Heart left ventricle (tissue), 16 donors: Measurements from ENCODE around the gene HDAC4. TPM values are rescaled to one million over a fixed set of nuclear protein-coding genes. Genes with fewer than 3 reads are reported as not detected.

Experiments
- ATAC-seq, 4 donors: fragments of 200-7000 bp; cut with Tn5 transposase; one replicate each; pipeline ENCODE4 v1.9.1; 2020 to 2022; ENCODE audit warnings: moderate library complexity in 4 of 4, mild to moderate bottlenecking in 3 of 4, moderate number of reproducible peaks in 1 of 4
- DNase-seq, 5 donors: peaks; one replicate each; pipeline ENCODE4 v3.0.0-alpha.2; 2020
- H3K27ac ChIP-seq, 12 donors: fragments of 200-600 bp; sonication (generic) in 4 of 12; one replicate each; pipeline versions ENCODE4 v1.5.0 to v1.8.0; 2016 to 2022; ENCODE audit warnings: mild to moderate bottlenecking in 2 of 12
- H3K27me3 ChIP-seq, 9 donors: fragments of 200-600 bp; sonication (generic) in 2 of 9; one replicate each; pipeline versions ENCODE4 v1.5.1 to v1.8.0; 2016 to 2022; ENCODE audit warnings: mild to moderate bottlenecking in 3 of 9
- H3K36me3 ChIP-seq, 9 donors: fragments of 200-600 bp; sonication (generic) in 2 of 9; one replicate each; pipeline versions ENCODE4 v1.5.0 to v1.8.0; 2018 to 2022; ENCODE audit warnings: mild to moderate bottlenecking in 2 of 9
- H3K4me1 ChIP-seq, 12 donors: fragments of 200-600 bp; sonication (generic) in 4 of 12; one replicate each; pipeline versions ENCODE4 v1.5.0 to v1.8.0; 2016 to 2022; ENCODE audit warnings: mild to moderate bottlenecking in 3 of 12
- H3K4me3 ChIP-seq, 12 donors: fragments of 200-600 bp; sonication (generic) in 4 of 12; one replicate each; pipeline versions ENCODE4 v1.5.0 to v1.8.0; 2017 to 2022; ENCODE audit warnings: mild to moderate bottlenecking in 9 of 12, moderate library complexity in 4 of 12
- H3K9me3 ChIP-seq, 12 donors: fragments of 200-600 bp; sonication (generic) in 4 of 12; one replicate each; pipeline versions ENCODE4 v1.5.0 to v1.8.0; 2016 to 2022; ENCODE audit warnings: mild to moderate bottlenecking in 1 of 12
- POLR2A ChIP-seq, 2 donors: fragments of 450-650 bp; IDR thresholded peaks; one replicate each; pipeline ENCODE4 v1.6.1; 2017; ENCODE audit warnings: antibody characterized with exemption in 2 of 2, mild to moderate bottlenecking in 2 of 2, moderate library complexity in 2 of 2
- WGBS, 4 donors: extraction: QIAGEN DNeasy Blood & Tissue Kit in 2 of 4; methylation state at CpG; one replicate each; pipeline versions ENCODE4 v1.1.5 to v1.1.7; 2013 to 2018; 5-methylcytosine and 5-hydroxymethylcytosine counted together
- intact Hi-C, 10 donors: fragments of 100-400 bp; cut with DNase I; formaldehyde crosslinking; loops; one replicate each; pipeline versions ENCODE4 v1.11.1 to v1.14.2; 2022
- polyA plus RNA-seq, 2 donors: library from polyadenylated mRNA; stranded (reverse); fragments of 200-250 nt; gene quantifications; one replicate each; pipeline ENCODE4 v1.2.3, GENCODE V29; 2013
- total RNA-seq, 9 donors: library from RNA; depleted of rRNA in 2 of 9; stranded (reverse); fragments of >200 nt in 2 of 9; fragmentation: NEBNext Ultra II Directional in 3 of 9; extraction: Animal tissue kit (Norgen Biotek cat#: 25700) in 3 of 9; gene quantifications; one replicate each; pipeline versions ENCODE4 v1.1.0 to v1.2.4, GENCODE V29; 2016 to 2023
- TF ChIP-seq, protein P1 (sequence below), 12 donors: fragments of 200-600 bp; sonication (generic) in 4 of 12; IDR thresholded peaks; one replicate each; pipeline versions ENCODE4 v1.5.0 to v1.8.0; 2018 to 2022; ENCODE audit warnings: antibody characterized with exemption in 12 of 12, mild to moderate bottlenecking in 5 of 12
- donor health status: ischemic (EF 13 %, LVEDD 7.1; RV severe dilation, severe dysfunction).
- donor health status: healthy with polysubstance abuse.
- donor health status: DM: no; HTN: yes; CAD: no.
- donor health status: DM: no; HTN: no; CAD: no.
- donor health status: ischemic (EF 25% LVEDD 6.9; RV normal size, moderate dysfunction).
- donor health status: ischemic (EF 25% LVEDD 5.7; RV mildly dilated, moderate dysfunction).
- donor health status: healthy.
- donor health status: DM: yes; HTN: yes; CAD: no.
- donor health status: ischemic (EF 35%, LVEDD 5.7; RV mildly dilated, moderate dysfunction).
- donor health status: nonischemic (EF 11% LVEDD 7.7; RV severe dilation, severe dysfunction).
- donor health status: DM: yes; HTN: yes; CAD: no.
- donor health status: PGD.
- donor health status: ischemic (EF 29% LVEDD 5.4; RV normal size, mild dysfunction).
- donor health status: nonischemic (EF 23%, LVEDD 6.1; RV moderate dilation, normal function).

The HDAC4 gene
- total and polyA plus RNA-seq, 11 donors, result 13.9 to 37.6 (median 27.5) TPM

DNA sequence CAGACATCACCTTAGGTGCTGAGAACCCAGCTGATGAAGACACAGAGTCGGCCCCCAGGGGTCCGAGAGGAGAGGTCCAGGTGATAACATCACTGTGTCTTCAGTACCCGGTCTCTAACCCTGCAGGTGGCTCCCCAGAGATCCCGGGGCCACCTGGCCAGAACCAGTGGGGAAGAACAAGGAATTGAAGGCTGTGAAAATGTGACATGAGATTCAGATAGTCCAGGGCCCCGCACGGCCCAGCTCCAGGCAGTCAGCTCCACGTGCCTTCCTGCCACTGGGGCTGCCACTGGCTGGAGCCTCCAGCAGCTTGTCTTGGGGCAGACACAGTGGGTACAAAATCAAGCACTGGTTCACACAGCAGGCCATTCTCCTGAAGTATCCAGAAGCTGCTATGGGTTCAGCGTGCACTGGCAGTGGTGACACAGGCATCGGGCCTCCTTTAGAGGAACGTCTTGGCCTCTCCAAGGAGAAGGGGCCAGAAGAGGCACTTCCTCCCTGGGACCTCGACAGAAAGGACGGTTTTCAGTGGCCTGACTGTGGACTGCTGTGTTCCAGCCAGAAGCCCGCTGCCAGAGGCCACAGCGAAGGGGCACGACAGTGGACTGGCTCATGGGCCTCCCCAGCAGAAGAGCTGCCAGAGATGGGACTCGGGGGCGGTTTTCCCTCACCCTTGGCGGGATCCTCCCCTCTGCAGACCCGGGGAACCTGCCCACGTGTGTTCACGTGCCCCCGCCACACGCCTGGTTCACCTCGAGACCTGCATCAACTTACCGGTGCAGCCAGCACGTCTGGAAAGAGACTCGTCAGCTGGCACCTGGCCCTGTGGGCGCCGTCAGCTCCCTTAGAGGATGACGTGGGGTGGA is 150.4 kb downstream of the HDAC4 start:
- WGBS, 4 donors, result 76 to 84% (median 80%) methylated on average over 27 to 30 of the region's 30 CpGs
- no peak for TF ChIP-seq POLR2A (IDR thresholded peaks at IDR 0.05)
- TF ChIP-seq, protein P1, sequence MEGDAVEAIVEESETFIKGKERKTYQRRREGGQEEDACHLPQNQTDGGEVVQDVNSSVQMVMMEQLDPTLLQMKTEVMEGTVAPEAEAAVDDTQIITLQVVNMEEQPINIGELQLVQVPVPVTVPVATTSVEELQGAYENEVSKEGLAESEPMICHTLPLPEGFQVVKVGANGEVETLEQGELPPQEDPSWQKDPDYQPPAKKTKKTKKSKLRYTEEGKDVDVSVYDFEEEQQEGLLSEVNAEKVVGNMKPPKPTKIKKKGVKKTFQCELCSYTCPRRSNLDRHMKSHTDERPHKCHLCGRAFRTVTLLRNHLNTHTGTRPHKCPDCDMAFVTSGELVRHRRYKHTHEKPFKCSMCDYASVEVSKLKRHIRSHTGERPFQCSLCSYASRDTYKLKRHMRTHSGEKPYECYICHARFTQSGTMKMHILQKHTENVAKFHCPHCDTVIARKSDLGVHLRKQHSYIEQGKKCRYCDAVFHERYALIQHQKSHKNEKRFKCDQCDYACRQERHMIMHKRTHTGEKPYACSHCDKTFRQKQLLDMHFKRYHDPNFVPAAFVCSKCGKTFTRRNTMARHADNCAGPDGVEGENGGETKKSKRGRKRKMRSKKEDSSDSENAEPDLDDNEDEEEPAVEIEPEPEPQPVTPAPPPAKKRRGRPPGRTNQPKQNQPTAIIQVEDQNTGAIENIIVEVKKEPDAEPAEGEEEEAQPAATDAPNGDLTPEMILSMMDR (IDR thresholded peaks at IDR 0.05), result no peak
- H3K9me3 ChIP-seq, result no peaks in the 10 kb centered on the region
- H3K36me3 ChIP-seq, result no peaks in the 10 kb centered on the region
- H3K27ac ChIP-seq, result peak overlapping the region in 10 of 12 donors; percentile 41 to 90 (median 82)
- peak overlapping the region in 1 of 12 donors; percentile 2 for H3K4me3 ChIP-seq
- no peaks in the 10 kb centered on the region for H3K27me3 ChIP-seq
- intact Hi-C loops, result loop anchor here in 2 of 10 donors (5.0 to 10.0 kb wide), 2 partner anchors 57 to 144 kb away; no protein-coding TSS in a partner anchor
- ATAC-seq, result peak in 1 of 4 donors; percentile 2
- no peak for DNase-seq
- peaks cover 3 to 89% (median 48%) of the 10 kb centered on the region in 12 donors for H3K4me1 ChIP-seq

DNA sequence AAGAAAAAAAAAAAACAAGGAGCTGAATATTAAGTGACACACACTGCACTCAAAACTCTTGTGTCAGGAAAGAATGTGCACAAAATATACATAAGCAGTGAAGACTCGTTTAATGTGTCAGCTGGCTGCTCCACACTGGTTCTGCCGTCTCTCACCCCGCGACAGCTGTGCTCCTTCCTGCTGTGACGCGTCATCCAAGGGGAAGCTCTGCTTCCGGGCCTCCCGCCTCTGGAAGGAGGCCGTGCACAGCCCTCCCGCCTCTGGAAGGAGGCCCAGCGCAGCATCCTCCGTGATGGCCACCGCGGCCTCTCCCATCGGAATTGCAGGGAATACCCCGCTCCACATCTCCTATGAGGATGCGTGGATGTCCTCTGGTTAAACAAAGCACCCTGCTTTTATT is 151.0 kb downstream of the HDAC4 start:
- WGBS, 4 donors, result 21 to 48% (median 25%) methylated on average over 10 to 17 of the region's 17 CpGs
- H3K4me1 ChIP-seq, result peaks cover 3 to 89% (median 52%) of the 10 kb centered on the region in 12 donors
- no peaks in the 10 kb centered on the region for H3K9me3 ChIP-seq
- DNase-seq (peak; percentile 84 to 90 (median 88)), ATAC-seq (peak; percentile 30 to 87 (median 72))
- H3K4me3 ChIP-seq, result peak overlapping the region in 1 of 12 donors; percentile 2
- intact Hi-C loops, result loop anchor here in 2 of 10 donors (5.0 to 10.0 kb wide), 2 partner anchors 58 to 145 kb away; no protein-coding TSS in a partner anchor
- no peak for TF ChIP-seq POLR2A (IDR thresholded peaks at IDR 0.05)
- TF ChIP-seq, protein P1 (IDR thresholded peaks at IDR 0.05), result no peak
- no peaks in the 10 kb centered on the region for H3K27me3 ChIP-seq
- peak overlapping the region in 9 of 12 donors; percentile 41 to 90 (median 81) for H3K27ac ChIP-seq
- H3K36me3 ChIP-seq, result no peaks in the 10 kb centered on the region

DNA sequence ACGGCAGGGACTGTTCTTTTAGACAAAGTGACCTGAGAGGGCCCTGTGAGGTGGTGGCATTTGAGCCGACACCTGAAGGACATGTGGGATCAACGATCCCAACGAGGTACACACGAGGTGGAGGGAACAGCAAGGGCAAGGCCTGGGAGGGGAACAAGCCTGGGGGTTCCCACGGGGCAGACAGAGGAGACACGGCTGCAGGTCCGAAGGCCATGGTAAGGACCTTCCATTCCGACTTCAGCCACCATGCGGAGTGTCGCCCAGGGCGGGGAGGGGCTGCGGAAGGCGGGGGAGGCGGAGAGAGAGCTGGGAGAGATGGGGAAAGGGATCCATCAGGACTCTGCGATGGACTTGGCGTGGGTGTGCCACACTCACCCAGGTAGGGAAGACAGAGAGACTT is 151.8 kb downstream of the HDAC4 start:
- WGBS, 4 donors, result 88 to 90% (median 89%) methylated on average over 17 of the region's 17 CpGs
- peak overlapping the region in 5 of 12 donors; percentile 58 to 85 (median 81) for H3K27ac ChIP-seq
- no peaks in the 10 kb centered on the region for H3K36me3 ChIP-seq
- no peak overlapping the region for H3K4me3 ChIP-seq
- H3K9me3 ChIP-seq, result no peaks in the 10 kb centered on the region
- H3K4me1 ChIP-seq, result peaks cover 3 to 89% (median 56%) of the 10 kb centered on the region in 12 donors
- no peak for ATAC-seq
- H3K27me3 ChIP-seq, result no peaks in the 10 kb centered on the region
- intact Hi-C loops, result no loop called here
- DNase-seq, result no peak
- no peak for TF ChIP-seq POLR2A (IDR thresholded peaks at IDR 0.05)
- TF ChIP-seq, protein P1 (IDR thresholded peaks at IDR 0.05), result no peak
